DOHH2 (cell line): Measurements from ENCODE around the gene GPR183.

Experiments
- H3F3A ChIP-seq: fragments of 200-600 bp; sonication (generic), shearing (Covaris generic); 2 replicates; pipeline ENCODE4 v1.6.0; 2016; ENCODE audit warnings: antibody characterized with exemption, mild to moderate bottlenecking; ENCODE audit not compliant: control insufficient read depth, insufficient read depth
- H3K27ac ChIP-seq: fragments of 200-600 bp; sonication (generic); 2 replicates; pipeline ENCODE4 v1.5.1; 2014; ENCODE audit warnings: low read depth, mild to moderate bottlenecking, low read length, moderate library complexity
- H3K27me3 ChIP-seq: fragments of 200-600 bp; sonication (generic); 2 replicates; pipeline ENCODE4 v1.6.1; 2014; ENCODE audit warnings: mild to moderate bottlenecking, low read length, mixed read lengths; ENCODE audit not compliant: control insufficient read depth
- H3K36me3 ChIP-seq: fragments of 200-600 bp; sonication (generic); 2 replicates; pipeline ENCODE4 v1.6.1; 2014; ENCODE audit warnings: mild to moderate bottlenecking, low read length, moderate library complexity, mixed read lengths; ENCODE audit not compliant: control insufficient read depth
- H3K4me1 ChIP-seq: fragments of 200-600 bp; sonication (generic); 2 replicates; pipeline ENCODE4 v1.6.1; 2014; ENCODE audit warnings: mild to moderate bottlenecking, low read length, mixed read lengths; ENCODE audit not compliant: control insufficient read depth
- H3K4me2 ChIP-seq: fragments of 200-600 bp; sonication (generic); 2 replicates; pipeline ENCODE4 v1.6.0; 2014; ENCODE audit warnings: mild to moderate bottlenecking, low read length, moderate library complexity
- H3K4me3 ChIP-seq: fragments of 200-600 bp; sonication (generic); 2 replicates; pipeline ENCODE4 v1.5.1; 2014; ENCODE audit warnings: mild to moderate bottlenecking, low read length, mixed read lengths
- H3K79me2 ChIP-seq: fragments of 200-600 bp; sonication (generic); 2 replicates; pipeline ENCODE4 v1.6.1; 2014; ENCODE audit warnings: mild to moderate bottlenecking, low read length, mixed read lengths; ENCODE audit not compliant: control insufficient read depth
- H3K9me2 ChIP-seq: fragments of 200-600 bp; sonication (generic); replicated peaks from 2 replicates; pipeline ENCODE4 v1.6.1; 2014; ENCODE audit warnings: mild to moderate bottlenecking, low read length, mixed read lengths; ENCODE audit not compliant: control insufficient read depth
- H3K9me3 ChIP-seq: fragments of 200-600 bp; sonication (generic); 2 replicates; pipeline ENCODE4 v1.6.1; 2014; ENCODE audit warnings: antibody characterized with exemption, low read length, mixed read lengths; ENCODE audit not compliant: control insufficient read depth, insufficient read depth
- H4K20me1 ChIP-seq: fragments of 200-600 bp; sonication (generic); 2 replicates; pipeline ENCODE4 v1.6.0; 2014; ENCODE audit warnings: low read depth, mild to moderate bottlenecking, antibody characterized with exemption, low read length, moderate library complexity; ENCODE audit not compliant: control insufficient read depth, insufficient read depth
- EZH2phosphoT487 ChIP-seq: fragments of 200-600 bp; sonication (generic); IDR thresholded peaks from 2 replicates; pipeline ENCODE4 v1.6.1; 2017; ENCODE audit warnings: borderline replicate concordance, mild to moderate bottlenecking, antibody characterized with exemption, low read length, moderate library complexity, mixed read lengths
- TF ChIP-seq, protein P1 (sequence below): fragments of 200-600 bp; sonication (generic); IDR thresholded peaks from one replicate; pipeline ENCODE4 v1.5.1; 2014; ENCODE audit warnings: antibody characterized with exemption, mild to moderate bottlenecking, low read depth, low read length; ENCODE audit not compliant: poor library complexity, severe bottlenecking

GPR183 gene

DNA sequence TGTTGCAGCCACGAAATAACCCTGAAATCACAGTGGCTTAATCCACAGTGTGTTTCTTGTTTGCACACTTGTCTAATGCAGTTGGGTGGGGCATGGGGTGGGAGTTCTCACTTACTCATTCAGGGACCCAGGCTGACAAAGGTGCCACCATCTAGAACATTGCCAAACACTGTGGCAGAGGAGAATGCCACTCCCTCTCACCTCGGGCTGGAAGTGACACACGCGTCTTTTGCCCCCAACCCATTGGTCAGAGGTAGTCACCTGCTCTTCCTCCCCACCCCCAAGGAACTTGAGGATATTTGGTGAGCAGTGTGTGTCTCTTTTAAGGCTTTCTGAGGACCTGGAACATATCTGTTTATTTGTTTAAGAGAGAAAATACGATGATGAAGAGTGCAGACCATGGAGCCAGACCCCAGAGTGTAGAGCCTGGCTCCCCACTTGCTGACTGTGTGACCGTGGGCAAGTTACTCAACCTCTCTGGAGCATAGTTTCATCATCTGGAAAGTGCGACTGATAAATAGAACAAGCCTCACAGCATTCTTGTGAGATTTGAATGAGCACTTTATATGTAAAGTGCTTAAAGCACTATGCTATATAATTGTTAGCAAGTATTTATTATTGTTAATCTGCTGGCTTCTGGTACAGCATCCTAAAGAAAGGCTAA is 17.4 kb downstream of the GPR183 start:
- H3K79me2 ChIP-seq: no peaks in the 10 kb centered on the region
- no peak overlapping the region for H3K27ac ChIP-seq
- H3K4me2 ChIP-seq: no peak overlapping the region
- no peaks in the 10 kb centered on the region for H3K9me3 ChIP-seq
- no peaks in the 10 kb centered on the region for H3F3A ChIP-seq
- no peaks in the 10 kb centered on the region for H3K4me1 ChIP-seq
- H3K27me3 ChIP-seq: no peaks in the 10 kb centered on the region
- H3K36me3 ChIP-seq: peaks cover 4% of the 10 kb centered on the region; the same call in 1 of the 2 replicates
- H3K4me3 ChIP-seq: no peak overlapping the region
- no peaks in the 10 kb centered on the region for H3K9me2 ChIP-seq
- peaks cover 3% of the 10 kb centered on the region; the same call in 1 of the 2 replicates for H4K20me1 ChIP-seq
- TF ChIP-seq, protein P1, sequence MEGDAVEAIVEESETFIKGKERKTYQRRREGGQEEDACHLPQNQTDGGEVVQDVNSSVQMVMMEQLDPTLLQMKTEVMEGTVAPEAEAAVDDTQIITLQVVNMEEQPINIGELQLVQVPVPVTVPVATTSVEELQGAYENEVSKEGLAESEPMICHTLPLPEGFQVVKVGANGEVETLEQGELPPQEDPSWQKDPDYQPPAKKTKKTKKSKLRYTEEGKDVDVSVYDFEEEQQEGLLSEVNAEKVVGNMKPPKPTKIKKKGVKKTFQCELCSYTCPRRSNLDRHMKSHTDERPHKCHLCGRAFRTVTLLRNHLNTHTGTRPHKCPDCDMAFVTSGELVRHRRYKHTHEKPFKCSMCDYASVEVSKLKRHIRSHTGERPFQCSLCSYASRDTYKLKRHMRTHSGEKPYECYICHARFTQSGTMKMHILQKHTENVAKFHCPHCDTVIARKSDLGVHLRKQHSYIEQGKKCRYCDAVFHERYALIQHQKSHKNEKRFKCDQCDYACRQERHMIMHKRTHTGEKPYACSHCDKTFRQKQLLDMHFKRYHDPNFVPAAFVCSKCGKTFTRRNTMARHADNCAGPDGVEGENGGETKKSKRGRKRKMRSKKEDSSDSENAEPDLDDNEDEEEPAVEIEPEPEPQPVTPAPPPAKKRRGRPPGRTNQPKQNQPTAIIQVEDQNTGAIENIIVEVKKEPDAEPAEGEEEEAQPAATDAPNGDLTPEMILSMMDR: no peak
- no peak for TF ChIP-seq EZH2phosphoT487

DNA sequence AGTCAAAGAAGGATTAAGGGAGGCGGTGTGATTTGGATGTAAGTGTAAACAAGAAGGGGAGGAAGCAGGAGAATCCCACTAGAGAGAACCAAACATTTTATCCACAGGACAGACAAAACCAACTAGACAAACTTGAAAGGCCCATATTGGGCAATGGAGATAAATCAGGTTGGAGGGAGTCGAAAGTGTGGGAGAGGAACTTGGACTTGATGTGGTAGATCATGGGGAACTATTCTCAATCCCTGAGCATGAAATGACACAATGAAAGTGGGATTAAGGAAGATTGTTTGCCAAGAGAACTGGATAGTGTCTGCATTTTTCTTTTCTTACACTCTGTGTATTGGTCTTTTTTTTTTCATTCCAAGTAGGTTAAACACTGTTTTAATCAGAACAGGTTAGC is 17.9 kb downstream of the GPR183 start:
- H3K4me2 ChIP-seq: no peak overlapping the region
- TF ChIP-seq, protein P1: no peak
- no peak for TF ChIP-seq EZH2phosphoT487

DNA sequence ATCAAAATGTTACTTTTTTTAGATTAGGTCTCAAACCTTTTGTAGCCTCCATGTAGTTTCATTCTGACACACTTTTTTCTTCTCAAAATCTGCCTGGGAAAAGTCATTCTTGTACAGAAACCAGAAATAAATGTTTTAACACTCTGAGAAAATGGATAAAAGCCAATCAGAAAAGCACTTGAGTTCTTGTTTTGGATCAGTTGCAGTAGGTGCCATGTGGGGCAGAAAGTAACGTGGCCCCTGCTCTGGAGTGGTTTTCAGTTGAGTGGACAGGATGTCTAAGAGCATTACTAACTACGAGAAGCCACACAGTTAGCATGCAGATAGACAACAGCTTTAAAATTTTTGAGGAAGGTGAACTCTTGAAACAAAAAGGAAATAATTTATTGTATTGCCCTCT is 19.1 kb downstream of the GPR183 start:
- Histone ChIP-seq H3K36me3 (0 out of 2 replicates have a peak, but pooled peaks cover 4% of the 10 kb centered on the region), H3F3A (no peaks in the 10 kb centered on the region), H3K9me3 (no peaks in the 10 kb centered on the region), H3K4me2 (no peak overlapping the region), H3K4me3 (no peak overlapping the region), H3K27ac (no peak overlapping the region), H3K4me1 (peaks cover 2% of the 10 kb centered on the region), H4K20me1 (peaks cover 11% of the 10 kb centered on the region), H3K79me2 (no peaks in the 10 kb centered on the region), H3K9me2 (no peaks in the 10 kb centered on the region), H3K27me3 (no peaks in the 10 kb centered on the region)
- no peak for TF ChIP-seq EZH2phosphoT487
- TF ChIP-seq, protein P1: no peak

More for the DNA sequence above, 17.9 kb downstream of the GPR183 start:
- Histone ChIP-seq H4K20me1 (peaks cover 8% of the 10 kb centered on the region; the same call in 1 of the 2 replicates), H3K4me3 (no peak overlapping the region), H3K27me3 (no peaks in the 10 kb centered on the region), H3K9me2 (no peaks in the 10 kb centered on the region), H3K27ac (no peak overlapping the region), H3K36me3 (0 out of 2 replicates have a peak, but pooled peaks cover 4% of the 10 kb centered on the region), H3K9me3 (no peaks in the 10 kb centered on the region), H3F3A (no peaks in the 10 kb centered on the region), H3K4me1 (no peaks in the 10 kb centered on the region), H3K79me2 (no peaks in the 10 kb centered on the region)
